K562 (cell line): ENCODE results near the gene CTDSPL2. TPM values are rescaled to one million over a fixed set of nuclear protein-coding genes. Genes with fewer than 3 reads are reported as not detected.

Source experiments
- ATAC-seq: fragments of 200-7000 bp; cut with Tn5 transposase; 3 replicates; pipeline ENCODE4 v1.9.1; 2020; ENCODE audit warnings: moderate library complexity
- BruUV-seq: library from RNA; stranded (reverse); fragments of 400-500 nt; replicated peaks from 2 replicates; lab custom pipeline; 2021; lab: Mats Ljungman, UMichigan
- CTCF ChIA-PET: fragments of 300-600 bp; formaldehyde crosslinking; extraction: SDS; loops from one replicate; lab custom pipeline; 2021; ENCODE audit warnings: low intra/inter-chr PET ratio; lab: Yijun Ruan, JAX
- POLR2A ChIA-PET: fragments of 300-600, 350-650 bp; sonication (Branson Sonifier 250); formaldehyde crosslinking; extraction: SDS; loops from one replicate; lab custom pipeline; 2021; ENCODE audit warnings: antibody characterized with exemption, inconsistent platforms; lab: Yijun Ruan, JAX
- DNase-seq, 4 experiments: peaks; one replicate each; pipeline versions ENCODE4 v3.0.0 to v3.0.0-alpha.2; 2011 to 2018; ENCODE audit warnings: low spot score in 3 of 4, mixed read lengths in 3 of 4; ENCODE audit errors: extremely low read depth in 1 of 4
- FAIRE-seq: peaks from 2 replicates; lab custom pipeline; 2011; peaks lifted over from hg19 to GRCh38; lab: Jason Lieb, UNC
- H2AFZ ChIP-seq: 2 replicates; pipeline ENCODE4 v1.6.0; 2011; ENCODE audit warnings: low read depth, low read length, control low read depth, inconsistent platforms
- H3K27ac ChIP-seq: fragments of 200-600 bp; 3 replicates; pipeline ENCODE4 v1.8.0; 2011; ENCODE audit warnings: low read depth, mild to moderate bottlenecking, control low read depth, inconsistent platforms, low read length, moderate library complexity, mixed read lengths; ENCODE audit errors: extremely low read depth
- H3K27me3 ChIP-seq, 2 experiments: fragments of 300-600 bp in 1 of 2; 2 replicates in 1 of 2; 3 replicates in 1 of 2; pipeline versions ENCODE4 v1.6.0 to v1.8.0; 2011; ENCODE audit warnings: inconsistent platforms in 2 of 2, low read length in 2 of 2, mild to moderate bottlenecking in 1 of 2, mixed read lengths in 1 of 2, moderate library complexity in 1 of 2; ENCODE audit not compliant: control insufficient read depth in 2 of 2, insufficient read depth in 2 of 2
- H3K36me3 ChIP-seq: fragments of 300-600 bp; 3 replicates; pipeline ENCODE4 v1.8.0; 2011; ENCODE audit warnings: mild to moderate bottlenecking, low read length, inconsistent platforms; ENCODE audit not compliant: control insufficient read depth, insufficient read depth
- H3K4me1 ChIP-seq, 2 experiments: fragments of 200-600 bp in 1 of 2; replicated peaks in 1 of 2; 2 replicates in 1 of 2; 3 replicates in 1 of 2; pipeline versions ENCODE4 v1.5.1 to v1.8.0; 2011; ENCODE audit warnings: inconsistent platforms in 2 of 2, low read length in 2 of 2, mild to moderate bottlenecking in 1 of 2, mixed read lengths in 1 of 2, moderate library complexity in 1 of 2; ENCODE audit not compliant: control insufficient read depth in 2 of 2, insufficient read depth in 2 of 2
- H3K4me2 ChIP-seq: 2 replicates; pipeline ENCODE4 v1.6.1; 2011; ENCODE audit warnings: low read length, control low read depth, inconsistent platforms, mixed read lengths; ENCODE audit not compliant: insufficient read depth
- H3K4me3 ChIP-seq: fragments of 200-600 bp; sonication (generic), shearing (Covaris generic); 2 replicates; pipeline ENCODE4 v1.5.1; 2016; ENCODE audit warnings: control low read depth, inconsistent platforms
- H3K79me2 ChIP-seq: fragments of 200-600 bp; 3 replicates; pipeline ENCODE4 v1.8.0; 2011; ENCODE audit warnings: low read length, inconsistent platforms; ENCODE audit not compliant: control insufficient read depth, insufficient read depth
- H3K9ac ChIP-seq, 2 experiments: 2 replicates each; pipeline versions ENCODE4 v1.6.0 to v1.6.1; 2011; ENCODE audit warnings: low read depth in 2 of 2, low read length in 2 of 2, control low read depth in 1 of 2, inconsistent platforms in 1 of 2, mild to moderate bottlenecking in 1 of 2, mixed read lengths in 1 of 2; ENCODE audit not compliant: insufficient read depth in 1 of 2
- H3K9me1 ChIP-seq: one replicate; pipeline ENCODE4 v1.6.0; 2011; ENCODE audit warnings: inconsistent platforms, mild to moderate bottlenecking, low read length, moderate library complexity; ENCODE audit not compliant: control insufficient read depth, insufficient read depth
- H3K9me3 ChIP-seq: replicated peaks from 2 replicates; pipeline ENCODE4 v1.5.1; 2011; ENCODE audit warnings: low read depth, low read length, inconsistent platforms; ENCODE audit not compliant: control insufficient read depth, insufficient read depth
- H4K20me1 ChIP-seq: replicated peaks from 2 replicates; pipeline ENCODE4 v1.6.1; 2011; ENCODE audit warnings: low read length, inconsistent platforms, mixed read lengths; ENCODE audit not compliant: control insufficient read depth, insufficient read depth
- C11orf30 ChIP-seq: fragments of 450-650 bp; IDR thresholded peaks from 2 replicates; pipeline ENCODE4 v1.6.1; 2016; ENCODE audit warnings: low read depth, mild to moderate bottlenecking
- E2F3 ChIP-seq: fragments of 250-450 bp; sonication (Bioruptor Pico); IDR thresholded peaks from 2 replicates; pipeline ENCODE4 v1.4.0; 2020; ENCODE audit warnings: mild to moderate bottlenecking
- EHMT2 ChIP-seq: fragments of 450-650 bp; IDR thresholded peaks from 2 replicates; pipeline ENCODE4 v1.6.1; 2018; ENCODE audit warnings: antibody characterized with exemption
- ELK3 ChIP-seq: fragments of 450-650 bp; formaldehyde crosslinking; IDR thresholded peaks from 2 replicates; pipeline ENCODE4 v1.4.0; 2020; ENCODE audit warnings: mild to moderate bottlenecking
- GABPB1 ChIP-seq: sonication (generic); formaldehyde crosslinking; IDR thresholded peaks from 2 replicates; pipeline ENCODE4 v1.8.0; 2022; ENCODE audit warnings: mild to moderate bottlenecking, missing genetic modification reagents
- KAT2B ChIP-seq: IDR thresholded peaks from one replicate; pipeline ENCODE4 v1.6.1; 2012; ENCODE audit warnings: low read depth, mild to moderate bottlenecking, control low read depth, inconsistent platforms, low read length, moderate library complexity
- KLF16 ChIP-seq: IDR thresholded peaks from 2 replicates; pipeline ENCODE4 v1.6.1; 2016; ENCODE audit warnings: antibody characterized with exemption
- NFRKB ChIP-seq: fragments of 450-650 bp; IDR thresholded peaks from 2 replicates; pipeline ENCODE4 v1.6.1; 2016; ENCODE audit warnings: low read depth
- PCBP2 ChIP-seq: fragments of 200-400 bp; formaldehyde crosslinking; IDR thresholded peaks from 2 replicates; pipeline ENCODE4 v1.6.1; 2018; ENCODE audit warnings: low read length, low read depth, mild to moderate bottlenecking, moderate library complexity; ENCODE audit not compliant: poor library complexity, severe bottlenecking
- RBM17 ChIP-seq: fragments of 200-400 bp; formaldehyde crosslinking; IDR thresholded peaks from 2 replicates; pipeline ENCODE4 v1.6.1; 2017; ENCODE audit warnings: low read depth, mild to moderate bottlenecking, low read length, borderline replicate concordance
- SMARCE1 ChIP-seq: fragments of 450-650 bp; IDR thresholded peaks from 2 replicates; pipeline ENCODE4 v1.7.1; 2016; ENCODE audit warnings: mild to moderate bottlenecking
- ZNF668 ChIP-seq: fragments of 250-450 bp; sonication (Bioruptor Pico); IDR thresholded peaks from 2 replicates; pipeline ENCODE4 v1.8.0; 2022; ENCODE audit warnings: mild to moderate bottlenecking, inconsistent platforms
- in situ Hi-C: fragments of 300-500 bp; cut with MboI; formaldehyde crosslinking; loops from 4 replicates; pipeline ENCODE4 v1.15.0; 2018; ENCODE audit warnings: inconsistent platforms, mixed read lengths
- intact Hi-C: fragments of 100-400 bp; cut with micrococcal nuclease; formaldehyde crosslinking; loops from 2 replicates; pipeline ENCODE4 v1.14.2; 2022
- polyA plus RNA-seq, 8 experiments: library from polyadenylated mRNA; depleted of rRNA in 4 of 8; stranded (reverse) in 5 of 8; unstranded in 3 of 8; fragments of >200 nt; fragmentation: Nextera tagmentation in 2 of 8; fragmentation: Illumina TruSeq in 1 of 8; extraction: Ambion mirVana in 2 of 8; extraction: Trizol in 1 of 8; gene quantifications; 2 replicates each; pipeline versions ENCODE4 v1.2.1 to v1.2.3, GENCODE V29; 2011 to 2014; ENCODE audit warnings: inconsistent platforms in 1 of 8, missing spikeins in 1 of 8
- total RNA-seq, 7 experiments: library from RNA; depleted of rRNA in 6 of 7; stranded (reverse); fragments of >200 nt in 6 of 7; fragmentation: Illumina TruSeq in 2 of 7; extraction: Trizol in 2 of 7; gene quantifications; 2 replicates each; pipeline versions ENCODE4 v1.2.1 to v1.2.3, GENCODE V29; 2011 to 2021; ENCODE audit warnings: low replicate concordance in 1 of 7
- TF ChIP-seq, protein P1 (sequence below): fragments of 250-450 bp; sonication (Bioruptor Pico); IDR thresholded peaks from 2 replicates; pipeline ENCODE4 v1.5.0; 2021; ENCODE audit warnings: mild to moderate bottlenecking, moderate library complexity

The CTDSPL2 gene
- total and polyA plus RNA-seq, 9 of the 15 experiments (the other 6 are each of a cell fraction or from before 2014, with no cell fraction given) = 16.8 to 79.0 (median 53.1) TPM

- Histone ChIP-seq H3K79me2 (no peaks in the 10 kb centered on the region), H3K9me1 (no peaks in the 10 kb centered on the region), H3K36me3 (peaks cover 55% of the 10 kb centered on the region; the same call in 2 of the 3 replicates), H4K20me1 (no peaks in the 10 kb centered on the region), H3K4me3 (no peak overlapping the region), H3K9me3 (no peaks in the 10 kb centered on the region), H3K4me2 (no peak overlapping the region), H3K9ac (no peak overlapping the region), H3K4me1 (no peaks in the 10 kb centered on the region), H3K27ac (no peak overlapping the region), H3K27me3 (no peaks in the 10 kb centered on the region), H2AFZ (no peak overlapping the region)
- ATAC-seq (no peak), FAIRE-seq (no peak), DNase-seq (no peak)
- POLR2A ChIA-PET = interaction anchor here (1.0 to 1.6 kb wide), 5 partner anchors 12 to 89 kb away, joined by 3 to 8 read pairs (median 4); partner anchors contain the start of genes CTDSPL2 and EIF3J
- TF ChIP-seq, protein P1, sequence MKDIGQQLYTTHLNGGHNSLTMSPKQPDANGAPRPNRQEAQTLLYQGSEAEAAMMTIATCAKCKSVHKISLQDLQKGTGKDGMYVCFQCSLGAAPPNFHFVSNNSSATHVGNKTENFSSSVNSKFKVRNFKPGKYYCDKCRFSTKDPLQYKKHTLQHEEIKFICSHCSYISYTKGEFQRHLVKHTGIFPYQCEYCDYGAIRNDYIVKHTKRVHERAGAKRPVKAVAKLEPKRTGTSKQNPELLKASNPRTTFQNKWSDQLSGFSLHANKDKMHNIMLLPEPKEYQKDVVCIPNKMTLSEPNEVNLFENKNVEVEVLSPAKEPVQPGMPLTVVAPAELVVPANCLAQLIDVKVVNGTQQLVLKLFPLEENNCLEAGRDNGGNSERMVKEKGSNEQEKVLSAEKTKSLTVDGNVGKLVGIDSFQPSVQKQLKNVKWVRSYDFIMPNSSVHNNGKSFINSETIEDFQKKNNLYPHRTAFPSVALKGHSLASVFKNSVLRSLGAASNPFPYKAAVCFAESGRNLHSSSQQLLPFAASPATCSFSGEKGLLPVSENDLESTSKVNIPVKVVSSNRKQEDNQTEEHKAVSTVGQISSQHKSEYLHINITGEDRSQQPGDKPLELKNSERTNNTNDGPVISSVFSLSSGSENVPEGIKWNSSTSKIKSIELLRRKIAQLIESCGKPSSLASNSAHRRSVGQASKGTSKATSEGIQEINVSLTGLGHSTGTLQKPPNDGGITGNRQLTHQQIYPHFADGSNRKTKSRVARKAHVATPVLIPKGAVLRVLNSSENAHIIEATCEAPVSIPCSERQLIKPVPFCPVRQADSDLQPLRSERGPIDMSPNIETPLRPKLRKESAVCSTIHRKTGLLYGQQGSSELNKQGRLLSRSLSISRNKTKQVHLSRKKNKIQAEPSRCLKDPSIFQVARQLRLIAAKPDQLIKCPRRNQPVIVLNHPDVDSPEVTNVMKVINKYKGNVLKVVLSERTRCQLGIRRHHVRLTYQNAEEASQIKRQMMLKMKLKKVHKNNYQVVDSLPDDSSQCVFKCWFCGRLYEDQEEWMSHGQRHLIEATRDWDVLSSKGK (CRISPR knock-in tag) = no peak
- TF ChIP-seq ELK3 (no peak), ZNF668 (no peak), PCBP2 (no peak), KAT2B (no peak), GABPB1 (no peak), KLF16 (no peak), C11orf30 (no peak), E2F3 (CRISPR knock-in tag) (no peak), NFRKB (no peak), EHMT2 (no peak), RBM17 (no peak), SMARCE1 (no peak)
- intact Hi-C loops (no loop called here), in situ Hi-C loops (no loop called here)
- CTCF ChIA-PET = no interaction called here
- no TSS peak for BruUV-seq
These were observed 89.0 kb downstream of the CTDSPL2 start for GRCh38 chr15:44516436-44516835.
